NB4 (cell line): Measurements from ENCODE around the gene BORCS8.

Source experiments
- POLR2A ChIP-seq: IDR thresholded peaks from 2 replicates; pipeline ENCODE4 v1.6.1; 2011; ENCODE audit warnings: mild to moderate bottlenecking; ENCODE audit not compliant: insufficient read length; ENCODE audit errors: extremely low read depth
- TF ChIP-seq, protein P1 (sequence below): IDR thresholded peaks from one replicate; pipeline ENCODE4 v1.5.1; 2012; ENCODE audit warnings: low read depth, low read length

DNA sequence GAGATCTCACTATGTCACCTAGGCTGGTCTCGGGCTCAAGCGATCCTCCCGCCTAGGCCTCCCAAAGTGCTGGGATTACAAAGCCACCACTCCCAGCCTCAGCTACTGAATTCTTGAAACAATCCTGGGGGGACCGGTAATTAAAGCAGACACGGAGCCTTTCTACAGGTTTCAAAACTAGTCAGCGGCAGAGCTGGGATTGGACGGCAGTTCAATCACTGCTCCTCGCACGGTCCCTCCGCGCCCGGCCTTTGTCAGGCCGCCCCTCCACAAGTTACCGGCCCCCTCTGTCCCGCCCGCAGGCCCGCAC lies 229 bp downstream of the BORCS8 start:
- TF ChIP-seq, protein P1, sequence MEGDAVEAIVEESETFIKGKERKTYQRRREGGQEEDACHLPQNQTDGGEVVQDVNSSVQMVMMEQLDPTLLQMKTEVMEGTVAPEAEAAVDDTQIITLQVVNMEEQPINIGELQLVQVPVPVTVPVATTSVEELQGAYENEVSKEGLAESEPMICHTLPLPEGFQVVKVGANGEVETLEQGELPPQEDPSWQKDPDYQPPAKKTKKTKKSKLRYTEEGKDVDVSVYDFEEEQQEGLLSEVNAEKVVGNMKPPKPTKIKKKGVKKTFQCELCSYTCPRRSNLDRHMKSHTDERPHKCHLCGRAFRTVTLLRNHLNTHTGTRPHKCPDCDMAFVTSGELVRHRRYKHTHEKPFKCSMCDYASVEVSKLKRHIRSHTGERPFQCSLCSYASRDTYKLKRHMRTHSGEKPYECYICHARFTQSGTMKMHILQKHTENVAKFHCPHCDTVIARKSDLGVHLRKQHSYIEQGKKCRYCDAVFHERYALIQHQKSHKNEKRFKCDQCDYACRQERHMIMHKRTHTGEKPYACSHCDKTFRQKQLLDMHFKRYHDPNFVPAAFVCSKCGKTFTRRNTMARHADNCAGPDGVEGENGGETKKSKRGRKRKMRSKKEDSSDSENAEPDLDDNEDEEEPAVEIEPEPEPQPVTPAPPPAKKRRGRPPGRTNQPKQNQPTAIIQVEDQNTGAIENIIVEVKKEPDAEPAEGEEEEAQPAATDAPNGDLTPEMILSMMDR = no peak
- no peak for TF ChIP-seq POLR2A
